ENCODE measurements around the gene BSN.
"Not testable (repeated sequence)": the region's sequence is repeated elsewhere in the genome, so short reads cannot be mapped to it uniquely, and the experiment has no call there.

Gene BSN

DNA sequence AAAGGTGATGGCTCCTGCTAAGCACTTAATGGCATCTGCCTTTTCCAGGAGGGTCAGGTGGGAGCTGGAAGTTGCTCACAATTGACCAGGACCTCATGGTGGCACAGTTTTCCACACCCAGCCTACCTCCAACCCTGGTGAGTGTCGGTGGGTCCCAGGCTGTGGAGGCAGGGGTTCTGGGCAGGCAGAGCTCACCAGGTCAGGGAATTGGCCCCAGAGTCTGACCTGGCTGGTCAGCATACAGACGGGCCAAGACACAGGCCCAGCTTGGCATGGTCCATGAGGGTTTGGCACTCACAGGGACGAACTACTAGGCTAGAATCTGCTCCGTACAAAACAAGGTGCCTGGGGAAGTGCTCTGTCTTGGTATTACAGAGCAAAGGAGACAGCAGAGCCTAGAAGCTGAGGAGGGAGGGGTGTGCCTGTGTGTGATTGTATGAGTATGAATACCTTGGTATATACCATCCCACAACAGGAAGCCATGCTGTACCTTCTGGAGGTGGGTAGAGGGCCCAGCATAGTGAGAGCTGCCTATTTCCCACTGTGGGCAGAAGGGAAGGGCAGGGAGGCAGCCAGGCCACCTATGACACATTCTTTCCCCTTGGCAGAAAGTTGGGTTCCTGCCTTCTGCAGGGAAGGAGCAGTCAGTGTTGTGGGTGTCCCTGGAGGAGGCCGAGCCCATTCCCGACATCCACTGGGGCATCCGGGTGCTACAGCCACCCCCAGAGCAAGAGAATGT is 126.4 kb downstream of the BSN start:
- H3K4me3 ChIP-seq (ENCODE audit: control insufficient read depth, low read depth, low read length): no peak overlapping the region
- TF ChIP-seq, protein P1, sequence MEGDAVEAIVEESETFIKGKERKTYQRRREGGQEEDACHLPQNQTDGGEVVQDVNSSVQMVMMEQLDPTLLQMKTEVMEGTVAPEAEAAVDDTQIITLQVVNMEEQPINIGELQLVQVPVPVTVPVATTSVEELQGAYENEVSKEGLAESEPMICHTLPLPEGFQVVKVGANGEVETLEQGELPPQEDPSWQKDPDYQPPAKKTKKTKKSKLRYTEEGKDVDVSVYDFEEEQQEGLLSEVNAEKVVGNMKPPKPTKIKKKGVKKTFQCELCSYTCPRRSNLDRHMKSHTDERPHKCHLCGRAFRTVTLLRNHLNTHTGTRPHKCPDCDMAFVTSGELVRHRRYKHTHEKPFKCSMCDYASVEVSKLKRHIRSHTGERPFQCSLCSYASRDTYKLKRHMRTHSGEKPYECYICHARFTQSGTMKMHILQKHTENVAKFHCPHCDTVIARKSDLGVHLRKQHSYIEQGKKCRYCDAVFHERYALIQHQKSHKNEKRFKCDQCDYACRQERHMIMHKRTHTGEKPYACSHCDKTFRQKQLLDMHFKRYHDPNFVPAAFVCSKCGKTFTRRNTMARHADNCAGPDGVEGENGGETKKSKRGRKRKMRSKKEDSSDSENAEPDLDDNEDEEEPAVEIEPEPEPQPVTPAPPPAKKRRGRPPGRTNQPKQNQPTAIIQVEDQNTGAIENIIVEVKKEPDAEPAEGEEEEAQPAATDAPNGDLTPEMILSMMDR (conservative IDR thresholded peaks at IDR 0.05; ENCODE audit: control insufficient read depth, insufficient read depth, low read depth, low read length): no peak
- DNase-seq (ENCODE audit: low read depth): no peak

DNA sequence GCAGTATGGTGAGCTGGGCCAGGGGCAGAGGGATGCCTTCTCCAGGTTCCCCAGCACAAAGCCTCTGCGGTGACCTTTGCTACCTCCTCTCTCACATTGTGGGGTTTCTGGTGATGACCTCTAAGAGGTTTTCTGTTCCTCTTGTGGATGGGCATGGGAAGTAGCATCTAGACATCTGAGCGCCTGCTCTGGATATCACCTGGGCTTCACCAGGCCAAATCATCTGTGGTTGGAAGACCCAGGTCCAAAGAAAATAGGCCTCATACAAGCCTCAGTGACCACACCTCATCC is 126.9 kb downstream of the BSN start:
- no peak overlapping the region for H3K4me3 ChIP-seq (ENCODE audit: control insufficient read depth, low read depth, low read length)
- TF ChIP-seq, protein P1 (conservative IDR thresholded peaks at IDR 0.05; ENCODE audit: control insufficient read depth, insufficient read depth, low read depth, low read length): no peak
- no peak for DNase-seq (ENCODE audit: low read depth)

DNA sequence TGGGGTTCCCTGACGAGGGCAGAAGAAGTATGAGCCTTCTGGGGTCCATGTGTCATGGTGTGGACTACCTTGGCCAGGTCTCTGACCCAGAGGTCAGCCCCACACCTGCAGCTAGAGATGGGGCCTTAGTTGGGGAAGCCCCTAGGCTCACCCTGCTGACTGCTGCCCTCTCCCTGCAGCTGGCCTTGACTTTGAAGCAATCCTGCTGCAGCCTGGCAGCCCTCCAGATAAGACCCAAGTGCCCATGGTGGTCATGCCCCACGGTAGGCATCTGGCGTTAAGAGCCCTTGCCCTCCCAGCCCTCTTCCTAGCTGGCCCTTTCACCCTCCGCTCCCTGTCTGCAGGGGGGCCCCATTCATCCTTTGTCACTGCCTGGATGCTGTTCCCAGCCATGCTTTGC is 127.3 kb downstream of the BSN start:
- TF ChIP-seq, protein P1 (conservative IDR thresholded peaks at IDR 0.05; ENCODE audit: control insufficient read depth, insufficient read depth, low read depth, low read length): no peak
- no peak for DNase-seq (ENCODE audit: low read depth)
- no peak overlapping the region for H3K4me3 ChIP-seq (ENCODE audit: control insufficient read depth, low read depth, low read length)

DNA sequence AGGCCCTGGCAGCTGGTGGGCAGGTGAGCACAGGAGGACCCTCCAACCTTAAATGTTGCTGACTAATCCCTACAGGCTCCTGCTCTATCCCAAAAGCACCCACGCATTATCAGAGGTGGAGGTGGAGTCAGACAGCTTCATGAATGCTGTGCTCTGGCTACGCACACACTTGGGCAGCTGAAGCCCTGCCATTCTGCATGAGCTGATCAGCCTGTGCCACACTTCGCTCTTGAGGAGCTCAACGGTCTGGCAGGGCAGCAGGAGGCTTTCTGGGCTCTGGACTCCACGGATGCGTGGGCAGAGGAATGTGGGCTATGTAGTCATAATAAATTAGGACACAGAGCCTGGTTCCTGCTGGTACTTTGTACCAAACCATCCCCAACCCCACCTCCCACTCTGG is 128.9 kb downstream of the BSN start:
- TF ChIP-seq, protein P1 (conservative IDR thresholded peaks at IDR 0.05; ENCODE audit: control insufficient read depth, insufficient read depth, low read depth, low read length): no peak
- no peak overlapping the region for H3K4me3 ChIP-seq (ENCODE audit: control insufficient read depth, low read depth, low read length)
- no peak for DNase-seq (ENCODE audit: low read depth)

DNA sequence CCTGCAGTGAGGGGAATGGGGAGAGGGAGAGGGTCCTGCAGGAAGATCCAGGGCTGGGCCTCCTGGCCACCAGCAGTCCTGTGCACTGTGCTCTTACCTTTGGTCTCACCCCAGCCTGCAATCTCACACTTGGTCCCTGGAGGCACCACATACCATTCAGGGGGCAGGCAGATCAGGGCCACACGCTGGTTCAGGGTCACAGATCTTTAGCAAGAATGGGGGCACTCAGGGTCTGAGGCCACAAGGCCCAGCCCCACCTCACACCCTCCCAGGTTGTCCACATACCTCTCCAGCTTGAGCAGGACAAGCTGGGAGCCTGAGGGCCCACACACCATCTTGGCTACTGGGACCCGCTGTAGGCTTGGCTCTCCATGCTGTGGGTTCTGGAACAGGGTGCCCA is 130.2 kb downstream of the BSN start:
- not testable (repeated sequence) for H3K4me3 ChIP-seq (ENCODE audit: control insufficient read depth, low read depth, low read length); DNase-seq (ENCODE audit: low read depth)

DNA sequence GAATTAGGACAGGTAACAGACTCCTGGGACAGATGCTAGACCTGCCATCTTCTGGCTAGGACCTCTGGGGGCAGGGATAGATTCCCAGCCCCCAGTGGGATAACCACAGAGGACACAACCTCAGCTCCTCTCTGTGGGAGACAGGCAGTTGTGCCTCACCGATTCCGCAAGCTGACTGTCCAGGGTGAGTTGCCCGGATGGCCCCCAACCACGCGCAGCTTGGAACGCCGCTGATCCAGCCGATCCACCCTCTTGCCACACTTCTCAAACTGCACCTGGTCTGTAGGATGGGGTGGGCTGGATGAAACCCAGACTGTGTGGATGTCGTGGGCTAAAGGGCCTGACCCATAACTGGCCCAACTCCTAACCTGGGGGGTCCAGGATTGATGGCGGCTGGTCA is 130.8 kb downstream of the BSN start:
- H3K4me3 ChIP-seq (ENCODE audit: control insufficient read depth, low read depth, low read length); DNase-seq (ENCODE audit: low read depth): not testable (repeated sequence)

DNA sequence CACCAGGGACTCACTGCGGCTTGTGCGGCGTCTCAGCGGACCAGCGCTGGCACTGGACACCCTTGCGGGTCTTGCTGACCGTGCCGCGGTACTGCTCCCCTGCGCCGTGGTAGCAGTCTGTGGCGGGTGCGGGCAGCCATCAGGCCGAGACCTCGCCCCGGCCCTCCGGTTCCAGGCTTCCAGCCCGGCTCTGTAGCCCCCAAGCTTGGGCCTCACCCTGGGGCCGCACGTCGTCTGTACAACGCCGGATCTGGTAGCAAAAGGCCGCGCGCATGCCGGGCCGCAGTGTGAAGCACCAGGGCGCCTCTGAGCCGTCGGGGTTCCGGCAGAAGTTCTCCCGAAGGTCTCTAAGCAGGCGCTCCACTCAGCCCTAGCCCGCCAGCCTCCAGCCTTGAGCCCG is 131.6 kb downstream of the BSN start:
- DNase-seq (ENCODE audit: low read depth); H3K4me3 ChIP-seq (ENCODE audit: control insufficient read depth, low read depth, low read length): not testable (repeated sequence)

DNA sequence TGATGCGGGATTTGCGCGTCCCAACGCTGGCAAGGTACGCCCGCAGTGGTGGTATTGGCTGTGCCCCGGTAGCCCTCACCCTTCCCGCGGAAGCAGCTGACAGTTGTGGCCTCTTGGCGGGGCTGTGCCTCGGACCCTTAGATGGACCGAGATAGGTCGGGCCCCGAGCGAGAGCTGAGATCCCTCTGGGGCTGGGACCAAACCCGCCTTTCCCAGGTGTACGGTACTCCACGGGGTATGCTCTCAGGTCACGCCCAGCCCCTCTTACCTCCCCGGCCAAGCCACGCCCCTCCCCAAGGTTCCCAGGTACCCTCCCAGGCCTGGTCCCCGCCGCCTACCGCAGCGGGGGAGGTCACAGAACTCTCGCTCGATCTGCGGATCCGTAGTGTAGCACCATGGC is 132.1 kb downstream of the BSN start:
- not testable (repeated sequence) for DNase-seq (ENCODE audit: low read depth)
- peak overlapping the region; percentile 25 for H3K4me3 ChIP-seq (ENCODE audit: control insufficient read depth, low read depth, low read length)

DNA sequence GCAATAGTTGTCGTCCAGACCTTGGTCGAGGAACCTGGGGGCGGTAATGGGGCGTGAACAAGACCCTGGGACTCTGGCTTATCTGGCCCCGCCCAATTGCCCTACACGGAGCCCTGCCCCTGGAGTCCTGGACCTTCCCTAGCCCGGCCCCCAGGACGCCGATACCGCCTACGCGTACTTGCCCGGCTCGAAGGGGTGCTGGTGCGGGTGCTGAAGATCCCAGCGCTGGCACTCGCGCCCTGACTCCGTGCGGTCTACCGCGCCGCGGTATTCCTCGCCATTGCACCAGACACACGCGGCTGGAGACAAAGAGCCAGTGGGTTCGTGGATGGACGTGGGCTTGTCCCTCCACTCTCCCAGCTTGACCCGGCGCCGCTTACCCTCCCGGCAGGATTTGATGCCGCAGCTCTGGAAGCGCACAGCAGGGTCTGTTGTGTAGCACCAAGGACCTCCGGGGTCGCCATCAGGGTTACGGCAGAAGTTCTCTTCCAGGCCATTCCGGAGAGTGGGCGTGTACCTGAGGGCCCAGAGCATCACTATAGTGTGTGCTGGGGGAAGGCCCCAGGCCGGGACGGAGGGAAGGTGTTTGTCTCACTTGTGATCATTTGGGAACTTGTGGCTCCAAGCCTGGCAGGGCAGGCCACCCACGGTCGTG is 132.6 kb downstream of the BSN start:
- H3K4me3 ChIP-seq (ENCODE audit: control insufficient read depth, low read depth, low read length): peak overlapping the region; percentile 25
- peak; percentile 46 for DNase-seq (ENCODE audit: low read depth)

DNA sequence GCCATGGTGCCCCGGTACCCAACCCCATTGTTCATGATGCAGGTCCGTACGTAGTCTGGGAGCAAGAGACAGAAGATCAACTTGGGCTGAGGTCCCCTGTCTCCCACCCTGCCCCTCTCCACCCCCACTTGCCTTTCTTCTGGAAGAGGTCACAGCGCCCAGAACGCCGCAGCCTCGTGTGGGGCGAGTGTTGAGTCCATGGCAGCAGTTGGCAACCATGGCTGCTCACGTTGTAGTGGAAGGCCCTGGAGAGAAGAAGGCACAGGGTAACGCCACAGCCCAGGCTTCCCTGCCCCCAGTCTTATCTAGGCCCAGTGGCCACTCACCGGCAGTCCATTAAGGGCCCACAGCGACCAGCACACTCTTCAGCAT is 133.1 kb downstream of the BSN start:
- not testable (repeated sequence) for DNase-seq (ENCODE audit: low read depth); H3K4me3 ChIP-seq (ENCODE audit: control insufficient read depth, low read depth, low read length)

DNA sequence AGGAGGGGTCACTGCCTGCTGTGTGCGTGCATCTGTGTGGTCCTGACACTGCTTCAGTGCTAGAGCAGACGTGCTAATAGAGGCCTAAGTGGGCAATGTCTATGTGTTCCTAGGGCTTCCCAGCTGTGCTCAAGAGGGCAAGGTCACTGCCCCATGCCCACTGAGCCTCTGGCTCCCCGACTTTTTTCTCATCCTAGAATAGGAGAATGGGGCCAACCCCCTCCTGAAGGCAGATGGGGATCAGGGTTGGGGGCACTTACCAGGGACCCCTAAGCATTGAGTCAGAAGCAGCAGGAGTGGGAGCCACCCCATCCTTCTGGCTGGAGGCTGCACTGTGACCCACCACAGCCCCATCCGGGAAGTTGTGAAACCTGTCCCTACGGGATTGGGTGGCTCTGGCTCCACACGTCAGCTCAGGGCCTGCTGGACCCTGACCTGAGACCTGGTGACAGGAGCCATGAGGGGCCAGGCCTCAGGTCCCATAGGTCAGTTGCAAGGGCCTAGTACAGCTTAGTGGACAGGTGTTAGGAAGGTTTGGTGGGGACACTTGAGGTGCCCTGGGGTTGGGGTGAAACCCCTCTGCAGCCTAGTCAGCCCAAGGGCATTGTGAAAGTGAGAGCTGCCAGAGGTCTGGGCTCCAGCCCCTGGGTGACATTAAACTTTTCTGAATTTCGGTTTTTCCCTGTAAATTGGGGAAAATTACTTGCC is 134.2 kb downstream of the BSN start:
- peak overlapping the region; percentile 90 for H3K4me3 ChIP-seq (ENCODE audit: control insufficient read depth, low read depth, low read length)
- DNase-seq (ENCODE audit: low read depth): not testable (repeated sequence)

All from fibroblast of mammary gland (primary cell).